ENCODE data around the gene STX5.
"Not testable (repeated sequence)": the region's sequence is repeated elsewhere in the genome, so short reads cannot be mapped to it uniquely, and the experiment has no call there.

STX5 gene

DNA sequence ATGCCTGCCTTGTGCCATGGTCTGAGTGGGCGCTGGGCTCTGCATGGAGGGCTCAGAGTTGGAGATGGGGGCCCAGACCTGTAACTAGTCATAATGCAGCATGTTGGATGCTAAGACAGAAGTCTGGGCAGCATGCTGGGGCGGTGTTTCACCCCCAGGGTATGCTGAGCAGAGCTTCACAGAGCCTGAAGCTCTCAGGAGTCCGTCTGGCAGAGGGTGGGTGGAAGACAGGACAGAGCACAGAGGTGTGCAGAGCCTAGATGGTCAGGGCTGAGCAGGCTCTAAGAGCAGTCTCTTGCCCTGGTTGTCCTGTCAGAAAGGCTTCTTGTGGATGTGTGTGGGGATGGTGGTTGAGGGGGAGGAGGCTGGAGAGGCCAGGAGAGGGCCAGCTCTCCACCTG, 53.4 kb downstream of the STX5 start:
- no peak for DNase-seq

DNA sequence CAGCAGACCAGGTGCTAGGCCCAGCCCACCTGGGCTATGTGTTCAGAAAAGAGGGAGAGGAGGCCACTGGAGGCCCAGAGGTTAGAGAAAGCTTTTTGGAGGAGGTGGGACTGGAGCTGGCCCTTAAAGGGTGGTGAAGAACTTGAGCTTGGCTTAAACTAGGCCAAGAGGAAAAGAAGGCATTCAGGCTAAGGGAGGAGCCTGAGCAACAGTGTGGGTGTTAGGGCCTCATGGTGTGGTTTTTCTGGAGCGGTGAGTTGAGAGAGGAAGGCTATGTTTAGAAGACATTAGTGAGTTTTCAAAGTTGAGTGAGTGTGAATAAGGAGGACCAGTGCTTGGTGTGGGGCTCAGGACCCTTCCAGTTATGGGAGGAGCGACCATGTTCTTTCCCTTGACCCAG, 54.5 kb downstream of the STX5 start:
- no peak for DNase-seq

DNA sequence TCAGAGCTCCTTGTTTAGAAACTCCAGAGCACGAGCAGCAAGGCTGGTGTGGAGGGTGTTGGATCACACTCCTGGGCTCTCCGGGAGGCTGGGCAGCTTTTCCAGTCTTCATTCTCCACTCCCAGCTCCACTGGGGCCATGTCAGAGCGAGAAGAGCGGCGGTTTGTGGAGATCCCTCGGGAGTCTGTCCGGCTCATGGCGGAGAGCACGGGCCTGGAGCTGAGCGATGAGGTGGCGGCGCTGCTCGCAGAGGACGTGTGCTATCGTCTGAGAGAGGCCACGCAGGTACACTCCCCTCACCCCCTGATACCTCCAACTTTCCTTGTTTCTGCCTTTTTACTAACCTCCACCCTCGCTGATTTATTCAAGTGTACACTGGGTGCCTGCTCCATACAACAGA, 56.2 kb downstream of the STX5 start:
- no peak for DNase-seq

DNA sequence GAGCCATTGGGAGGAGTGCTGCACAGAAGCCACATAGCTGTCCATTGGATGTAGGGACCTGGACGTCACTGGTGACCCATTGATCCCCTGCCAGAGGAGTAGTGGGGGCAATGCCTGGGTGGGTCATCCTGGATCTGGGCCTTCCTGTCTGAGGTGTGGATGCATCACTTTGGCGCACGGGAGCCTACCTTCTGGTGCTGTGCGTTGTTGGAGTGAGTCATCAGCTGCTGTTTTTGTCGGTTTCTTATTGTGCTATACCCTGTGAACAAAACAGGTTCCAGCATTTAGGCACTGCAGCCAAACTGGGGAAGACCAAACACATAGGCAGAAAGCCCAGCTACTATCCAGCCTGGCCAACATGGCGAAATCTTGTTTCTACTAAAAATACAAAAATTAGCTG, 57.4 kb downstream of the STX5 start:
- no peak for DNase-seq

DNA sequence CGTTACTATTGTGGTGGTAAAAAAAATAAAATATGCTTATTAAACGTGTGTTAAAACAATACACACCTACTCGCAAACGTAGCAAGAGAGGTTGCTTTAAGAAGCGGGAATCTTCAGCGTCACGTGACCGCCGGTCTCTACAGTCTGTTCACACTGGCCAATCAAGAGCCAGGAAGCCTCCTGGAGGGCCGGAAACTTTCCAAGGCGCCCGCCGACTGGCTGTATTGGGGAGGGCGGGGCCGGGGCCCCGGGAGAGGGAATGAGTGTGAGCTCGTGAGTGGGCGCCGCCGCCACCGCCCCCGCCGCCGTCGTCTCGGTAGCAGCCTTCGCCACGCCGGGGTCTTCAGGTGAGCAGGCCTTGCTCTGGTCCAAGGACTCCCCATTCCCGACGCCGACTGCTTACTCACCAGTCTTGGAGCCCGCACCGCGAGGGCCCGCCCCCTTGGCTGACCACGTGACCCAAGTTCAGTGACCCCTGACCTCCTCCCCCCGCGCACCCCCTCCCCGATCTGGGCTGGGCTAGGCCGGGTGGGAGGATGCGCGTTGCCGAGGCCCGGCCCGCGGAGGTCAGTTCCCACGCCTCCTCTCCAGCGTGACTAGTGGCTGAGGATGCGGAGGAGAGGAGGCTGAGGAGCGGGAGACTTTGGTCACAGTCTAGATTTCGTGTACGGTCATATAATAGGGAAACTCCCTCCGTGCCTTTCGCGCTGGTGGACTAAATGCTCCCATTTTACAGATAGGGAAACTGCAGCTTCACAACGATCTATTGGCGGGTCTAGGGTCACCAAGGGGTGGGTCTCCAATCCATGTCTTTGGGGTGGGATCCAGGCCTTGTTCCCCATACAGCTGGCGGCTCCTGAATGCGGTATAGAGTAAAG, 60.5 kb downstream of the STX5 start, which contains the start of gene TAF6L:
TSS of gene TAF6L (plus strand) at position 253 of the 878 bp plus-strand sequence. CDS start 4,388 bp downstream, outside the sequence.
- peak; percentile 91 for DNase-seq

DNA sequence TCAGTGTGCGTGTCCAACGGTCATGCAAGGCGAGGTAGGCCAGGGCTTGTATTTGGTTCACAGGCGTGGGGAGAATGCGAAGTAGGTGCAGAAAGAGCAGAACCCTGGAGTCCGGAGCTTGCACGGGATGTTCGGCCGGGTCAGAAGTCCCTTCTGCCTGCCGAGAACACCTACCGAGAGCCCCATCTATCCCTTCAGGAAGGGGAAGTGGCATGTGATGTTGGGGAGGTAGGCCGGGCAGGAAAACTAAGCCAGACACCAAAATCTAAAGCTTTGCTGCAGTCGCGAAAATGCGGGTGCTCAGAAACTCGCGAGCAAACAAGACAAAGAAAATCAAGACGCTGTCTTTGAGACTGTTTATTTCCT, 61.1 kb downstream of the STX5 start:
- no peak for DNase-seq

DNA sequence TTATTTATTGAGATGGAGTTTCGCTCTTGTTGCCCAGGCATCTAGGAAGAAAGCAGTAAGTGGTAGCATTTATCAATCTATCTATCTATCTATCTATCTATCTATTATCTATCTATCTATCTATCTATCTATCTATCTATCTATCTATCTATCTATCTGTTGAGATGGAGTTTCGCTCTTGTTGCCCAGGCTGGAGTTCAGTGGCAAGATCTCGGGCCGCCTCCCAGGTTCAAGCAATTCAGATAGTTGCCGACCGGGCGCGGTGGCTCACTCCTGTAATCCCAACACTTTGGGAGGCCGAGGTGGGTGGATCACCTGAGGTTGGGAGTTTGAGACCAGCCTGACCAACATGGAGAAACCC, 71.0 kb downstream of the STX5 start:
- not testable (repeated sequence) for DNase-seq

DNA sequence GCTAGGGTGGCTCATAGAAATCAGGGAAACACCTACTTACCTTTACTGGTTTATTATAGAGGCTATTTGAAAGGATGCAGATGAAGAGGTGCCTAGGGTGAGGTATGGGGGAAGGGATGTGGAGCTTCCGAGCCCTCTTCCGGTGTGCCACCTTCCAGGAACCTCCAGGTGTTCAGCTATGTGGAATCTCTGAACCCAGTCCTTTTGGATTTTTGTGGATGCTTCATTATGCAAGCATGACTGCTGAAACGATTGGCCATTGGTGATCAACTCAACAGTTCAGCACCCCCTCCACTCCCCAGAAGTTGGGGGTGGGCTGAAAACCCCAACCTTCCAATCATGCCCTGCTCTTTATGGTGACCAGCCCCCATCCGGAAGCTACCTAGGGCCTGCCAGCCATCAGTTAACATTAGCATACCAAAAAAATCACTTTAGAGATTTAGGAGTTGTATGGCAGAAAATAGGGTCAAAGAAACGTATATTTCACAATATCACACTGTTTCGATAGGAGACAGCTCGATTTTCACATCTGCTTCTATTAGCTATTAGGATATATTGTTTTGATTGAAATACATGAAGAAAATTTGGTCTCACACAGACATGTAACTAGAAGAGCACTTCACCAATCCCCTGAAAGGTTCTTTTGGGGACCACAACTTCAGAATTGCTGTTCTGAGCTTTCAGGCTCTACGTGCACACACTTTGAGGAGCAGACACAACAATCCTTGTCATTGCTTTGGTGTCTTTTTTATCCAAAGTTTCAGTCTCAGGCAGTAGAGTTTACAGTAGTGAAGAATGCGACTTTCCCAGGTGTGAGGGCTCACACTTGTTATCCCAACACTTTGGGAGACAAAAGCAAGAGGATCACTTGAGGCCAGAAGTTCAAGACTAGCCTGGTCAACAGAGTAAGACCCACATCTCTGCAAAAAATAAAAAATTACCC, 73.7 kb downstream of the STX5 start:
- no peak for DNase-seq
